ENCODE data around the gene PRPF4.

PRPF4 gene

GRCh38 chr9:113315231-113315630 lies 39.8 kb downstream of the PRPF4 start:
- no peak for DNase-seq

DNA sequence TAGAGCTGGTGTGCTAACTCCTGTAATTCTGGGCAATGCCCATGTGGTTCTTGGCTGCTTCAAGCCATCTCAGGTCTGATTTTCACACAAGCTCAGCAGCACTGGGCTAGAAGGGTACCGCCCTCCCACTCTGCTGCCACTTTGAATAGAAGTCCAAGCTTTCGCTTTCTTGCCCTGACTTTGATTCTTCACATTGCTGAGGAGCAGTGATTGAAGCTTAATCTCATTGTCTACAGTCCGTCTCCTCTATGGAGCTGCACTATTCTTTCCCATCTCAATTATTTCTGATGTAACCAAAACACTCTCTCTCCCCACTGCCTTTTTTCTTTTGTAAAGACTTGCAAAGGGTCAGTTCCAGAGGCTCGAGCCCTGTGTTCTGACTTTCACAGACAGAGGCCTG lies 40.6 kb downstream of the PRPF4 start:
- no peak for DNase-seq

GRCh38 chr9:113317777-113318176 lies 42.3 kb downstream of the PRPF4 start:
- DNase-seq, result no peak

- DNase-seq, result no peak
Observed at GRCh38 chr9:113319054-113319453, 43.6 kb downstream of the PRPF4 start.

DNA sequence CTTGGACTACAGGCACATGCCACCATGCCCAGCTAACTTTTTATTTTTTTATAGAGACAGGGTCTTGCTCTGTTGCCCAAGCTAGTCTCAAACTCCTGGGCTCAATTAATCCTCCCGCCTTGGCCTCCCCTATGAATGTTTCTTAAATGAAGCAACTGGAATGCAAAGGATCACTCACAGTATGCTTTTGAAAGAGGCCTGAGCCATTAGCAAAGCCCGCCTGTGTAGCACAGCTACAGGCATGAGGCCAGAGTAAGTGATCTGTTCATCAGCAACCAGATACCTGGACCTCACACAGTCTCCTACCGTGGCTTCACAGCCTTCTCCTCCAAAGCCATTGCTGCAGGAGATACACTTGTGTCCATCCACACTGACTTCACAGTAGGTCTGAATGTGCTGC lies 44.6 kb downstream of the PRPF4 start:
- DNase-seq, result no peak

DNA sequence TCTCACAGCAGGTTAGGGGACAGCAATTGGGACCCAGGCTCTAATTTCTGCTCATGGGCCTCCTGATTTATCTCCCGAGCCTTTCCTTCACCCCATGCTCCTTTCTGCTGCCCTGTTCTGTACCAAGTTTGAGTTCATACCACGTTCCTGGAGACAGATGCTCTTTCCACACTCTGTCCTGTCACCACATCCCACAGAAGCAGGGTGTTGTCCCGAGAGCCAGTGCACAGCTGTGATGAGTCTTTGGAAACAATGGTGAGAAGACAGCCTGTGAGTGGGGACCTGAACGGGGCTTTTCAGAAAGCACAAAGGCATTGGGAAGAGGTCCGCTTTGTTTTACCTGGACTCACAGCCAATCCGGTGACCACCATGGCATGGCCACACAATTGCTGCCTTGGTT lies 47.2 kb downstream of the PRPF4 start:
- no peak for DNase-seq

GRCh38 chr9:113326230-113326629 lies 50.8 kb downstream of the PRPF4 start:
- no peak for DNase-seq

GRCh38 chr9:113328045-113328782 lies 52.8 kb downstream of the PRPF4 start:
- DNase-seq, result no peak

DNA sequence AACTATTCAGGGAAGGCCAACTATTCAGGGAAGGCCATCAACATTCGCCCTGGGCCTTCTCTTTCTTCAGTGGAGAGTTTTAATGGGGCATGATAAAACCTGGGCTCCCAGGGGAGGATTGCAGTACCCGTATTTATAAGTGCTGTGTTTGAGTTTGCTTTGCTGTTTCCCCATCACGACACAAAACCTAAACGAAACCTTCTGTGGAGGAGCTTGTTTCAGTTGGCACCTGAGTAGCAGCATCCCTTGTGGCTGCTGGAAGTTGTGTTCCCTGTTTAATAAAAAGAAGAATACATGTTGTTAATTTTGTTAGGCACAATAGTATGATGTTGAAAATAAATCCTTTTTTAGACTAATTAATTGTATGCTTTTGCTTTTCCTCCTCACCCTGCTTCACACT lies 56.3 kb downstream of the PRPF4 start:
- no peak for DNase-seq

GRCh38 chr9:113337714-113338113 lies 62.3 kb downstream of the PRPF4 start:
- DNase-seq, result no peak

- peak; percentile 13 to 89 (median 82) for DNase-seq
Observed at GRCh38 chr9:113340011-113340699, 64.7 kb downstream of the PRPF4 start, which contains the start of gene WDR31. TSS of gene WDR31 (minus strand) at chr9:113340275. CDS start at chr9:113332022, 8,253 bp downstream.

GRCh38 chr9:113341712-113342410 lies 66.4 kb downstream of the PRPF4 start:
- DNase-seq, result peak in 2 of 14 donors; percentile 10 to 38
